Skeletal muscle satellite cell (primary cell): ENCODE results near the gene OR5C1.
"Not testable (repeated sequence)": the region's sequence is repeated elsewhere in the genome, so short reads cannot be mapped to it uniquely, and the experiment has no call there.

ENCODE experiments used
- H3K27me3 ChIP-seq: 2 replicates; pipeline ENCODE4 v1.7.0; 2013; ENCODE audit warnings: low read length; ENCODE audit not compliant: control insufficient read depth, insufficient read depth
- H3K36me3 ChIP-seq: 2 replicates; pipeline ENCODE4 v1.7.0; 2013; ENCODE audit warnings: mild to moderate bottlenecking, control low read depth, low read length; ENCODE audit not compliant: insufficient read depth
- H3K4me1 ChIP-seq: 2 replicates; pipeline ENCODE4 v1.7.0; 2013; ENCODE audit warnings: low read length; ENCODE audit not compliant: control insufficient read depth, insufficient read depth
- H3K4me2 ChIP-seq: 2 replicates; pipeline ENCODE4 v1.7.0; 2013; ENCODE audit warnings: mild to moderate bottlenecking, low read length
- H3K4me3 ChIP-seq: 2 replicates; pipeline ENCODE4 v1.7.0; 2013; ENCODE audit warnings: low read length
- H3K9ac ChIP-seq: 2 replicates; pipeline ENCODE4 v1.7.0; 2013; ENCODE audit warnings: mild to moderate bottlenecking, low read depth, low read length, moderate library complexity
- H3K9me3 ChIP-seq: replicated peaks from 2 replicates; pipeline ENCODE4 v1.7.0; 2013; ENCODE audit warnings: mild to moderate bottlenecking, control low read depth, low read length

Gene OR5C1

DNA sequence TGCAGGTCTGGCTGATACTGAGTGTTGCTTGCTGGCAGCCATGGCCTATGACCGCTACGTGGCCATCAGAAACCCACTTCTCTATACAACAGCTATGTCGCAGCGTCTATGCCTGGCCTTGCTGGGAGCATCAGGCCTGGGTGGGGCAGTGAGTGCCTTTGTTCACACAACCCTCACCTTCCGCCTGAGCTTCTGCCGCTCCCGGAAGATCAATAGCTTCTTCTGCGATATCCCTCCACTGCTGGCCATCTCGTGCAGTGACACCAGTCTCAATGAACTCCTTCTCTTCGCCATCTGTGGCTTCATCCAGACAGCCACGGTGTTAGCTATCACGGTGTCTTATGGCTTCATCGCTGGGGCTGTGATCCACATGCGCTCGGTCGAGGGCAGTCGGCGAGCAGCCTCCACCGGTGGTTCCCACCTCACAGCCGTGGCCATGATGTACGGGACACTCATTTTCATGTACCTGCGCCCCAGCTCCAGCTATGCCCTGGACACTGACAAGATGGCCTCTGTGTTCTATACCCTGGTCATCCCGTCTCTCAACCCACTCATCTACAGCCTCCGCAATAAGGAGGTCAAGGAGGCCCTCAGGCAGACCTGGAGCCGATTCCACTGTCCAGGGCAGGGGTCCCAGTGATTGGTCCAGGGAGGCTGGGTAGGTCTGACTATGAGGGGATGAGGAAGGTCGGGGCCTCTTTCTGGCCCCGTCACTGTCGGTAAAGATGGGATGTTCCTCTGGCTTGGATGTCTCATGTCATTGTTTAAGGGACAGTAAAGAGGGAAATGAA is 718 bp downstream of the OR5C1 start:
- Histone ChIP-seq H3K36me3 (no peaks in the 10 kb centered on the region), H3K4me2 (no peak overlapping the region), H3K4me3 (no peak overlapping the region), H3K27me3 (no peaks in the 10 kb centered on the region), H3K9me3 (no peaks in the 10 kb centered on the region), H3K9ac (no peak overlapping the region), H3K4me1 (no peaks in the 10 kb centered on the region)

DNA sequence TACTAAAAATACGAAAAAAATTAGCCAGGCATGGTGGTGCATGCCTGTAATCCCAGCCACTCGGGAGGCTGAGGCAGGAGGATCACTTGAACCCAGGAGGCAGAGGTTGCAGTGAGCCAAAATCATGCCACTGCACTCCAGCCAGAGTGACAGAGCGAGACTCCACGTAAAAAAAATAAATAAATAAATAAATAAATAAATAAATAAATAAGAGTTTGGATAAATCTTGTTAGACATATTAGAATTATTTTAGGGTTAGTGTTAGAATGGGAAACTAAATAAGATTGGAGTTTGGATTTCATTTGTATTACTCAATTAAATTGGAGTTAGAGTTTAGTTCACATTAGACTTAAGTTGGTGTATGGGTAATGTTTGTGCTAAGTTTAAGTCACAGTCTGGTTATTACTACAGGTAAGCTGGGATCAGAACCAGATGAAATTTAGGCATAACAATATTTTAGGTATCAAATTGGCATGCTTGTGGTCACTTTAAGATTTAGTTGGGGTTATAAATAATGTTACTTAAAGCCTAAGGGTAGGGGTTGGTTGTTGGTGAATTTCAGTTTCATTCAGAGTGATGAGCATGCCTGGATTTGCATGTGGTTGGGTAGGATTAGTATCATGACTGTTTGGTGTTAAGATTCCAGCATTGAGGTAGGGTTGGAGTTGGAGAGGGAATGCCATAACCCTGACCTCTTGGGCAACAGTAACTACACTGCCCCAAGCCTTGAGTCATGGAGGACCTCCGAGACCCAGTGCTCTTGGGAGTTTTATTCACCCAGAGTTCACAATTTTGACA is 3.3 kb downstream of the OR5C1 start:
- Histone ChIP-seq H3K4me2 (no peak overlapping the region), H3K36me3 (no peaks in the 10 kb centered on the region), H3K27me3 (no peaks in the 10 kb centered on the region), H3K9ac (no peak overlapping the region), H3K9me3 (no peaks in the 10 kb centered on the region), H3K4me1 (no peaks in the 10 kb centered on the region), H3K4me3 (no peak overlapping the region)

DNA sequence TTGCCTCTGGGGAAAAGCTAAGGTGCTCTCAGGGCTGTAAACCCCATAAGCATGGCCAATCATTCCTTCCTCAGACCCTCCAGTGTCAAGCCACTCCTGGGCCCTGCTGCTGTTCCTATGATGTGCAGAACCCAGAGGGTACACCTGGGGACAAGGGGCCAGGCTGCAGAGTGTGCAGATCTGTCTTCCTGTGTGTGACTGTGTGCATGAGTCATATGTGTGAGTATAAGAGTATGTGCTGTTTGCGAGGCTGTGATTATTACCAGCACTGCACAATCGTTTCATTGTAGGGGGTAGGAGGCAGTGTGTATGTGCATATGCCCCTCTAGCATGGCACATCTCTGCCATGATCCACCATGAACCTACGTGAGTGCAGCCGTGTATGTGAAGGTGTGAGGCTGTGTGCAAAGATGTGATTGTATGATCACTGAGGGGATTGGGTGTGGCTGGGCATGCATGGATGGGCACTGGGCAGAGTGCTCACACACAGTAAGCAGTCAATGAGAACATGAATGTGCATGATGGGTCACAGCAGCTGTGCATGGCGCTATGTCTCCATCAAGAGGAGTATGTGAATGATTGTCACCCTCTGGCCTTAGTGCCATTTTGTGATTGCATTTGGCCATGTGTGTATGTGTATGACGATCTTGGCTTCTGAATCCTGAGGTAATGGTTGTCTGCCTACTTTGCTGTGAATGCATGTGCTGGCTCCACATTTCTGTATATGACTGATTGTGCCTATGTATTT is 8.8 kb downstream of the OR5C1 start:
- Histone ChIP-seq H3K9me3 (no peaks in the 10 kb centered on the region), H3K4me1 (no peaks in the 10 kb centered on the region), H3K4me3 (no peak overlapping the region), H3K4me2 (no peak overlapping the region), H3K36me3 (no peaks in the 10 kb centered on the region), H3K27me3 (no peaks in the 10 kb centered on the region), H3K9ac (no peak overlapping the region)

DNA sequence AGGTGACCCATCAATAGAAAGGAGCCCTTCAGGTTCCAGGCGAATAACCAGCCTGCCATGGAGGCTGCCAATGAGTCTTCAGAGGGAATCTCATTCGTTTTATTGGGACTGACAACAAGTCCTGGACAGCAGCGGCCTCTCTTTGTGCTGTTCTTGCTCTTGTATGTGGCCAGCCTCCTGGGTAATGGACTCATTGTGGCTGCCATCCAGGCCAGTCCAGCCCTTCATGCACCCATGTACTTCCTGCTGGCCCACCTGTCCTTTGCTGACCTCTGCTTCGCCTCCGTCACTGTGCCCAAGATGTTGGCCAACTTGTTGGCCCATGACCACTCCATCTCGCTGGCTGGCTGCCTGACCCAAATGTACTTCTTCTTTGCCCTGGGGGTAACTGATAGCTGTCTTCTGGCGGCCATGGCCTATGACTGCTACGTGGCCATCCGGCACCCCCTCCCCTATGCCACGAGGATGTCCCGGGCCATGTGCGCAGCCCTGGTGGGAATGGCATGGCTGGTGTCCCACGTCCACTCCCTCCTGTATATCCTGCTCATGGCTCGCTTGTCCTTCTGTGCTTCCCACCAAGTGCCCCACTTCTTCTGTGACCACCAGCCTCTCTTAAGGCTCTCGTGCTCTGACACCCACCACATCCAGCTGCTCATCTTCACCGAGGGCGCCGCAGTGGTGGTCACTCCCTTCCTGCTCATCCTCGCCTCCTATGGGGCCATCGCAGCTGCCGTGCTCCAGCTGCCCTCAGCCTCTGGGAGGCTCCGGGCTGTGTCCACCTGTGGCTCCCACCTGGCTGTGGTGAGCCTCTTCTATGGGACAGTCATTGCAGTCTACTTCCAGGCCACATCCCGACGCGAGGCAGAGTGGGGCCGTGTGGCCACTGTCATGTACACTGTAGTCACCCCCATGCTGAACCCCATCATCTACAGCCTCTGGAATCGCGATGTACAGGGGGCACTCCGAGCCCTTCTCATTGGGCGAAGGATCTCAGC is 11.6 kb downstream of the OR5C1 start, which contains the start of gene OR1K1:
OR1K1 (plus strand) TSS at position 58 of the 995 bp plus-strand sequence; CDS start at position 58, 0 bp downstream.
- Histone ChIP-seq H3K36me3 (no peaks in the 10 kb centered on the region), H3K27me3 (no peaks in the 10 kb centered on the region), H3K4me3 (no peak within 1 kb of the TSS), H3K4me2 (no peak within 1 kb of the TSS), H3K9ac (no peak within 1 kb of the TSS), H3K9me3 (no peaks in the 10 kb centered on the region), H3K4me1 (no peaks in the 10 kb centered on the region)

DNA sequence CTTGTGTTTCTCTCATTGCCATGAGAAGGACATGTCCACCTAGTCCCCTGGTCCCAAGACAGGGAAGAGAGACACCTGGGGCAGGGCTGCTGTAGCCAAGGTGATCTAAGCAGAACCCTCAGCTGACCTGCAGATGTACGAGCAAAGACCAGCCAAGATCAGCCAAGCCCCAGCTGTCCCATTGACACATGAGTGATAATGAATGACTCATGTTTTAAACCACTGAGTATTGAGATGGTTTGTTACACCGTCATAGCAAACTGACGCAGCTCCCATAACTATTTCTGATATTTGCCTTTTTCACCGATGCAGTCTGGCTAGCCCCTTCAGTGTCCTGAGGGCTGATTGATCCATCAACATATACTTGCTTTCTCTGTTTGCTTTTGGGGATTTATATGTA is 17.9 kb downstream of the OR5C1 start:
- Histone ChIP-seq H3K4me1 (no peaks in the 10 kb centered on the region), H3K36me3 (no peaks in the 10 kb centered on the region), H3K27me3 (no peaks in the 10 kb centered on the region), H3K4me2 (no peak overlapping the region), H3K4me3 (no peak overlapping the region), H3K9ac (no peak overlapping the region), H3K9me3 (no peaks in the 10 kb centered on the region)

DNA sequence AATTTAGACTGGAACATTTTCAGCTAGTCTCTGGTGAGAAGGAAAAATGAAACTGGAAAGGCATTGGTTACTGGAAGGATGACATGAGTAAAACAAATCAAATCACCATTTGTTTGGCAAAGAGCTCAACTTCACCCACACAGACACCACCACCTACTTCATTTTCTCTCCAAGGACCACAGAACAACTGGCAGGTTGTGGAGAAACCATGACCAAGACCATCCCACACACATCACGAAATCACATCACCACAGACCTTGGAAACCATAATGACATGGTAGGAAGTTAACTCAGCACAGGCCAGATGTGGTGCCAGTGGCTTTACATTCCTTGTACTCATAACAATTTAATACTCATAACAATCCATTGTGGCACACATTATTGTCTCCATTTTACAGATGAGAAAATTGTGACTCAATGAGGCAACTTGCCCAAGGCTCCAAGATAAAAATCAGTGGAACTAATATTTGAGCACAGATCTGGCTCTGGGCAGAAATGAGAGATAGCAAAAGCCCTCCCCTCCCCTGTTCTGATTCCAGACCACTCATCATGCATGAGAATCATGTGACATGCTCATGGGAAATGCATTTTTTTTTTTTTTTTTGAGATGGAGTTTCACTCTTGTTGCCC is 18.7 kb downstream of the OR5C1 start:
- Histone ChIP-seq H3K36me3 (no peaks in the 10 kb centered on the region), H3K9me3 (no peaks in the 10 kb centered on the region), H3K27me3 (no peaks in the 10 kb centered on the region), H3K4me2 (no peak overlapping the region), H3K4me3 (no peak overlapping the region), H3K4me1 (no peaks in the 10 kb centered on the region), H3K9ac (no peak overlapping the region)

DNA sequence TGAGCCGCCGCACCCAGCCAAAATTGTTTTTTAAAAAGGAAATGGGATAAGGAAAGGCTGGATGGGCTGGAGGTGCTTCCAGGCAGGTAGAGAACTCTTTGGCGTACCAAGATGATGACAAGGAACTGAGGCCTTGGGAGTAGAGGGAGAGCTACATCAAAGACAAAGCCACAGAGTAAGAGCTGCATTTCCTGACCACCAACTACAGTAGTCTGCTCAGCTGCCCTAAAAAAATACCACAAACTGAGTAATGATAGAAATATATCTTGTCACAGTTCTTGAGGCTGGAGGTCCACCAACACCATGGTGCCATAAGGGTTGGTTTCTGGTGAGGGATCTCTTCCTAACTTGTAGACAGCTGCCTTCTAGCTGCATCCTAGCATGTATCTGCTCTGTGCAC is 19.4 kb downstream of the OR5C1 start:
- Histone ChIP-seq H3K4me3 (no peak overlapping the region), H3K4me1 (no peaks in the 10 kb centered on the region), H3K36me3 (no peaks in the 10 kb centered on the region), H3K27me3 (no peaks in the 10 kb centered on the region), H3K9ac (no peak overlapping the region), H3K9me3 (no peaks in the 10 kb centered on the region), H3K4me2 (no peak overlapping the region)

DNA sequence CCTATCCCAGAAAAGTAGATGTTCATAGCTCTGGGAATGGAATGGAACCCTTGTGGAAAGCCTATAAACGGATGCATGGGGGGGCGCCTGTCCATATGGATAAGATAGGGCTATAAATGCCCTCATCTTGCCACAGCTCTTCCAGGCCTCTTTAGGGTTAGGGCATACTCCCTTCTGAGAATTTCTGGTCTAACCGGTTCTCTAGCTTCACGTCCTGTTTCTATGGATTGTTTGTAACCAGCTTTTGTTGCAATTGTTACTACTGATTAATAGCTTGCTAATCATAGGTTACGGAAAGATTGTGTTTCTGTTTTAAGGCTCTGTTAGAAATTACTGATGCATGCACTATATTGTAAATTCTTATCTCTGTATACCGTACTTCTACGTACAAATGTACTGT is 20.5 kb downstream of the OR5C1 start:
- not testable (repeated sequence) for H3K4me3 ChIP-seq, H3K4me2 ChIP-seq, H3K36me3 ChIP-seq, H3K27me3 ChIP-seq, H3K4me1 ChIP-seq, H3K9me3 ChIP-seq, H3K9ac ChIP-seq

DNA sequence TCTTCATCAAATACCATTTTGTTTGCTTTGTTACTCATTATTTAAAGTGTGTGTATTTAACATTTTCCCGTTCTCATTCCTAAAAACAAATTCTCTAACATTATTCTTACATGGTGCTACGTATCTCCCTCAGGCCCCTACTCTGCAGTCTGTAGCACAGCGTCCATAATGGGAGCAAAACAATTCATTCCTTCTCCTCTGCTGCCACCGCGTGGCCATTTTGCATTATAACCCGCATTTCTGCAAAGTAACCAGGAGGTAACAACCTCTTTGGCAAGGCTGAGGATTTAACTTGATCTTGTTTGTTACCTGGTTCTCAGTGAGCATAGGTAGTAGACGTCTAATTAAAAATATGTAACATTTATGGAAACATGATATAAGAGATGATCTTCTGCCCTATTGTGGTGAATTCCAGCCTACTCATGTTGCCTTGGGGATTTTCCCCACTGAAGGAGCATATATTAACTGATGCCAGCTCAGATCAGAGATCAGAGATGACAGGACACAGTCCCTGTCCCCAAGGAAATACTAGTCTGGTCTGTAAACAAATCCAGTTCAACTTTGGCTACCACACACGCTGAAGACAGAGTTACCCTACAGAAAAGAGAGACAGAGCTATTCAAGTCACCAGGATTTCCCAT is 21.7 kb downstream of the OR5C1 start:
- no peak overlapping the region for H3K9ac ChIP-seq
- H3K9me3 ChIP-seq = no peaks in the 10 kb centered on the region
- H3K27me3 ChIP-seq = no peaks in the 10 kb centered on the region
- no peak overlapping the region for H3K4me2 ChIP-seq
- H3K36me3 ChIP-seq = no peaks in the 10 kb centered on the region
- H3K4me3 ChIP-seq = no peak overlapping the region
- H3K4me1 ChIP-seq = peaks cover under 1% of the 10 kb centered on the region

DNA sequence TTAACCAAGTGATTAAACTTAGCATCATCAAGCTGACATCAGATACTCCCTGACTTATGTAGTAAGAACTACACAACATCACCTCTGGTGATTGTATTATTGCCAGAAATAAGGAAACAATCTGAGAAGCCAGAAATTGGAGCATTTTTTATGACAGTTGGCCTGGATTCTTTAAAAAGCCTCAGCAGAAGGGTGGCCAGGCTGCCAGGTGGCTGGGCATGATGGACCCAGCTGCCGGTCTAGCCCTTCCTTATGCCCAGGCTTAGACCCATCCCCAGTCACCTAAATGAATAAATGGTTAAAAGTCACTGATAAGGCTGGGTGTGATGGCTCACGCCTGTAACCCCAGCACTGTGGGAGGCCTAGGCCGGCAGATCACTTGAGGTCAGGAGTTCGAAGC is 24.0 kb downstream of the OR5C1 start:
- H3K9me3 ChIP-seq = no peaks in the 10 kb centered on the region
- H3K27me3 ChIP-seq = no peaks in the 10 kb centered on the region
- no peak overlapping the region for H3K4me2 ChIP-seq
- no peak overlapping the region for H3K4me3 ChIP-seq
- peaks cover 4% of the 10 kb centered on the region for H3K4me1 ChIP-seq
- peaks cover 4% of the 10 kb centered on the region for H3K36me3 ChIP-seq
- H3K9ac ChIP-seq = no peak overlapping the region
